Panc1 (cell line): Measurements from ENCODE around the gene CPNE7. TPM values are rescaled to one million over a fixed set of nuclear protein-coding genes. Genes with fewer than 3 reads are reported as not detected.
A peak's percentile ranks its signal among the peaks of the same experiment; 100 is the strongest.

Experiments used
- ATAC-seq: fragments of 200-7000 bp; cut with Tn5 transposase; 2 replicates; pipeline ENCODE4 v1.9.1; 2020; ENCODE audit warnings: mild to moderate bottlenecking, moderate library complexity
- BruUV-seq: library from RNA; stranded (reverse); fragments of 400-500 nt; replicated peaks from 2 replicates; lab custom pipeline; 2021; lab: Mats Ljungman, UMichigan
- CTCF ChIA-PET: fragments of 300-600 bp; sonication (Branson Sonifier 250); formaldehyde crosslinking; loops from one replicate; lab custom pipeline; 2022; ENCODE audit warnings: antibody characterized with exemption; lab: Charles Lee
- POLR2A ChIA-PET: fragments of 300-600 bp; sonication (Branson Sonifier 250); formaldehyde crosslinking; loops from one replicate; lab custom pipeline; 2022; ENCODE audit warnings: antibody characterized with exemption; lab: Charles Lee
- DNase-seq: peaks from one replicate; pipeline ENCODE4 v3.0.0-alpha.2; 2010; ENCODE audit warnings: low read depth, low spot score
- H3K27ac ChIP-seq: 2 replicates; pipeline ENCODE4 v1.5.1; 2011; ENCODE audit warnings: mild to moderate bottlenecking, low read length, inconsistent platforms
- H3K27me3 ChIP-seq: fragments of 200-500 bp; sonication (Bioruptor generic); 2 replicates; pipeline ENCODE4 v1.6.0; 2014; ENCODE audit warnings: low read length, inconsistent platforms; ENCODE audit not compliant: control insufficient read depth, insufficient read depth
- H3K36me3 ChIP-seq: fragments of 200-500 bp; sonication (Bioruptor generic); 2 replicates; pipeline ENCODE4 v1.5.1; 2014; ENCODE audit warnings: inconsistent platforms, mild to moderate bottlenecking, low read length, moderate library complexity; ENCODE audit not compliant: control insufficient read depth, insufficient read depth
- H3K4me1 ChIP-seq: 2 replicates; pipeline ENCODE4 v1.5.1; 2011; ENCODE audit warnings: inconsistent platforms, mild to moderate bottlenecking, low read length, moderate library complexity; ENCODE audit not compliant: control insufficient read depth, insufficient read depth
- H3K4me3 ChIP-seq, 2 experiments: 2 replicates each; pipeline ENCODE4 v1.5.1; 2011 to 2012; ENCODE audit warnings: low read depth in 2 of 2, low read length in 2 of 2, mild to moderate bottlenecking in 2 of 2, inconsistent platforms in 1 of 2, moderate library complexity in 1 of 2
- H3K9me3 ChIP-seq: fragments of 200-500 bp; sonication (Bioruptor generic); 2 replicates; pipeline ENCODE4 v1.5.1; 2014; ENCODE audit warnings: low read depth, mild to moderate bottlenecking, inconsistent platforms, low read length, moderate library complexity; ENCODE audit not compliant: control insufficient read depth, insufficient read depth
- POLR2AphosphoS5 ChIP-seq: IDR thresholded peaks from 2 replicates; pipeline ENCODE4 v1.6.1; 2012; ENCODE audit warnings: mild to moderate bottlenecking, low read depth, low read length, moderate library complexity
- SIN3A ChIP-seq: IDR thresholded peaks from 2 replicates; pipeline ENCODE4 v1.6.1; 2012; ENCODE audit warnings: low read depth, mild to moderate bottlenecking, low read length, moderate library complexity, borderline replicate concordance; ENCODE audit not compliant: insufficient read depth
- TCF7L2 ChIP-seq: IDR thresholded peaks from 2 replicates; pipeline ENCODE4 v1.6.1; 2011; ENCODE audit warnings: mild to moderate bottlenecking, low read depth, low read length, inconsistent platforms
- in situ Hi-C: cut with HindIII; loops from 2 replicates; pipeline ENCODE4 v1.10.0; 2016; ENCODE audit warnings: low sequenced_read_pairs, low pct_unique_long_range_greater_than_20kb
- intact Hi-C: fragments of 100-400 bp; cut with micrococcal nuclease; formaldehyde crosslinking; loops from one replicate; pipeline ENCODE4 v1.10.0; 2022; ENCODE audit not compliant: unreplicated experiment
- total RNA-seq: library from RNA; stranded (reverse); gene quantifications from one replicate; pipeline ENCODE4 v1.2.1, GENCODE V29; 2021; ENCODE audit not compliant: unreplicated experiment
- TF ChIP-seq, protein P1 (sequence below), 2 experiments: IDR thresholded peaks; 2 replicates each; pipeline ENCODE4 v1.6.1; 2011 to 2012; ENCODE audit warnings: low read depth in 2 of 2, control low read depth in 1 of 2, low read length in 1 of 2, mild to moderate bottlenecking in 1 of 2, moderate library complexity in 1 of 2; ENCODE audit not compliant: insufficient read depth in 1 of 2
- TF ChIP-seq, protein P2 (sequence below): fragments of 450-650 bp; IDR thresholded peaks from 2 replicates; pipeline ENCODE4 v1.5.1; 2017; ENCODE audit warnings: mild to moderate bottlenecking

The CPNE7 gene
- total RNA-seq, 1 experiment from 2014 or later = 32.7 TPM

DNA sequence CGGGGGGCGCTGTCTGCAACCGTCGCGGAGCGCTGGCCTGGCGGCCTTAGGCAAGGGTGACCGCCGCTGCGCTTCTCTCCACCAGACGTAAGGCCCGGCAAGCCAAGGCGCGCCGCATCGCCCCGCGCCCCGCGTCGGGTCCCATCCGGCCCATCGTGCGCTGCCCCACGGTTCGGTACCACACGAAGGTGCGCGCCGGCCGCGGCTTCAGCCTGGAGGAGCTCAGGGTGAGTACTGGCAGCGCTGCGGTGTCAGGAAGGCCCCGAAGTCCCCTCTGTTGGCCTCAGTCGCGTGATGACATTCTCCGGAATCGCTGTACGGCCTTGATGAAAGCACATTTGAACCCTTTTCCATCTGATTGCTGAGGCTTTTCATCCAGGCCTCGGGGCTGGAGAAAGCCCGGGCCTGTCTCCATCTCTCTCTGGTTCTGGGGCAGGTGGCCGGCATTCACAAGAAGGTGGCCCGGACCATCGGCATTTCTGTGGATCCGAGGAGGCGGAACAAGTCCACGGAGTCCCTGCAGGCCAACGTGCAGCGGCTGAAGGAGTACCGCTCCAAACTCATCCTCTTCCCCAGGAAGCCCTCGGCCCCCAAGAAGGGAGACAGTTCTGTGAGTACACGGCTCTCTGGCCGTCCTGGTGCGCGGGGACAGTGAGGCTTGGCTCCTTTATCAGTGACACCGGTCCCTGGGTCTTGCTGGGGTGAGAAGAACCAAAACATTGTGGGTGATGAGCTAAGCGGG is 14.2 kb upstream of the CPNE7 start:
- H3K4me1 ChIP-seq = peaks cover 26% of the 10 kb centered on the region
- DNase-seq (no peak), ATAC-seq (no peak)
- in situ Hi-C loops = no loop called here
- no peak for TF ChIP-seq POLR2AphosphoS5
- TF ChIP-seq SIN3A = no peak
- TF ChIP-seq, protein P1, sequence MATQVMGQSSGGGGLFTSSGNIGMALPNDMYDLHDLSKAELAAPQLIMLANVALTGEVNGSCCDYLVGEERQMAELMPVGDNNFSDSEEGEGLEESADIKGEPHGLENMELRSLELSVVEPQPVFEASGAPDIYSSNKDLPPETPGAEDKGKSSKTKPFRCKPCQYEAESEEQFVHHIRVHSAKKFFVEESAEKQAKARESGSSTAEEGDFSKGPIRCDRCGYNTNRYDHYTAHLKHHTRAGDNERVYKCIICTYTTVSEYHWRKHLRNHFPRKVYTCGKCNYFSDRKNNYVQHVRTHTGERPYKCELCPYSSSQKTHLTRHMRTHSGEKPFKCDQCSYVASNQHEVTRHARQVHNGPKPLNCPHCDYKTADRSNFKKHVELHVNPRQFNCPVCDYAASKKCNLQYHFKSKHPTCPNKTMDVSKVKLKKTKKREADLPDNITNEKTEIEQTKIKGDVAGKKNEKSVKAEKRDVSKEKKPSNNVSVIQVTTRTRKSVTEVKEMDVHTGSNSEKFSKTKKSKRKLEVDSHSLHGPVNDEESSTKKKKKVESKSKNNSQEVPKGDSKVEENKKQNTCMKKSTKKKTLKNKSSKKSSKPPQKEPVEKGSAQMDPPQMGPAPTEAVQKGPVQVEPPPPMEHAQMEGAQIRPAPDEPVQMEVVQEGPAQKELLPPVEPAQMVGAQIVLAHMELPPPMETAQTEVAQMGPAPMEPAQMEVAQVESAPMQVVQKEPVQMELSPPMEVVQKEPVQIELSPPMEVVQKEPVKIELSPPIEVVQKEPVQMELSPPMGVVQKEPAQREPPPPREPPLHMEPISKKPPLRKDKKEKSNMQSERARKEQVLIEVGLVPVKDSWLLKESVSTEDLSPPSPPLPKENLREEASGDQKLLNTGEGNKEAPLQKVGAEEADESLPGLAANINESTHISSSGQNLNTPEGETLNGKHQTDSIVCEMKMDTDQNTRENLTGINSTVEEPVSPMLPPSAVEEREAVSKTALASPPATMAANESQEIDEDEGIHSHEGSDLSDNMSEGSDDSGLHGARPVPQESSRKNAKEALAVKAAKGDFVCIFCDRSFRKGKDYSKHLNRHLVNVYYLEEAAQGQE (IDR thresholded peaks at IDR 0.05; ENCODE audit: insufficient read depth in 1 of 2, low read depth in 2 of 2, low read length in 1 of 2) = no peak
- TF ChIP-seq, protein P2, sequence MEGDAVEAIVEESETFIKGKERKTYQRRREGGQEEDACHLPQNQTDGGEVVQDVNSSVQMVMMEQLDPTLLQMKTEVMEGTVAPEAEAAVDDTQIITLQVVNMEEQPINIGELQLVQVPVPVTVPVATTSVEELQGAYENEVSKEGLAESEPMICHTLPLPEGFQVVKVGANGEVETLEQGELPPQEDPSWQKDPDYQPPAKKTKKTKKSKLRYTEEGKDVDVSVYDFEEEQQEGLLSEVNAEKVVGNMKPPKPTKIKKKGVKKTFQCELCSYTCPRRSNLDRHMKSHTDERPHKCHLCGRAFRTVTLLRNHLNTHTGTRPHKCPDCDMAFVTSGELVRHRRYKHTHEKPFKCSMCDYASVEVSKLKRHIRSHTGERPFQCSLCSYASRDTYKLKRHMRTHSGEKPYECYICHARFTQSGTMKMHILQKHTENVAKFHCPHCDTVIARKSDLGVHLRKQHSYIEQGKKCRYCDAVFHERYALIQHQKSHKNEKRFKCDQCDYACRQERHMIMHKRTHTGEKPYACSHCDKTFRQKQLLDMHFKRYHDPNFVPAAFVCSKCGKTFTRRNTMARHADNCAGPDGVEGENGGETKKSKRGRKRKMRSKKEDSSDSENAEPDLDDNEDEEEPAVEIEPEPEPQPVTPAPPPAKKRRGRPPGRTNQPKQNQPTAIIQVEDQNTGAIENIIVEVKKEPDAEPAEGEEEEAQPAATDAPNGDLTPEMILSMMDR = peak; percentile 11; the same call in 1 of the 2 replicates
- no peak for TF ChIP-seq TCF7L2
- intact Hi-C loops = no loop called here
- peaks cover 27% of the 10 kb centered on the region; the same call in 1 of the 2 replicates for H3K36me3 ChIP-seq
- peak overlapping the region; percentile 76 to 92 for H3K4me3 ChIP-seq
- H3K9me3 ChIP-seq = no peaks in the 10 kb centered on the region
- peak overlapping the region; percentile 93 for H3K27ac ChIP-seq
- ChIA-PET POLR2A (interaction anchor here (0.6 kb wide), 1 partner anchor 45 kb away, joined by 3 read pairs; no protein-coding TSS in a partner anchor), CTCF (no interaction called here)
- no TSS peak for BruUV-seq
- H3K27me3 ChIP-seq = no peaks in the 10 kb centered on the region

DNA sequence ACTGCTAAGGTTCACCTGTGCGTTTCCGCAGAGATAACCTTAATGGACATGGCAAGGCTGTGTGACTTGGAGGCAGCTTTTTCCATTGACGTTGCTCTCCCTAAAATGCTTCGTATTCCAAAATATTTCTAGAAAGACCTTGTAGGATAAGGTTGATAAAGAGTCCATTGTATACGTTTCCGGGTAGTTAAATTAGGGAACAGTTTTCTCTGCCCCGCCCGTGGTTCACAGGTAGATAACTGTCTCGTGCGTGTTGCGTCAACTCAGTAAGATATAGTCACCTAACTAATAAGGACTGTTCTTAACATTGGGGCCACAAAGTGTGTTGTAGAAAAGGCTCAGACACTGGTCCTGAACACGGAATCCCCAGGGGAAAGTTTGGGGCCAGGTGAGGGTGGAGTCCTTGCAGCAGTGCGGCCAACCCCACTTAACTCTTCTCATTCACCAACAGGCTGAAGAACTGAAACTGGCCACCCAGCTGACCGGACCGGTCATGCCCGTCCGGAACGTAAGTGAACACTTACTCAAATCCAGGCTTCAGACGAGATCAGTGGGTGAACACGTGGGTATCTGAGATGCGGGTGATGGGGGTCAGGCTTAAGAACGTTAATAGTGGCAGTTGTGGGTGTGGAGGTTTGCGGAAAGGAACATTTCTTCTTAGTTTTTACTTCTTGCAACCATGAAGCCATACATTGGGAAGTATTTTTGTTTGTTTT is 13.5 kb upstream of the CPNE7 start:
- no peak for ATAC-seq
- no peaks in the 10 kb centered on the region for H3K9me3 ChIP-seq
- TSS peak; percentile 86 for BruUV-seq
- POLR2A ChIA-PET = interaction anchor here (0.6 kb wide), 1 partner anchor 46 kb away, joined by 3 read pairs; no protein-coding TSS in a partner anchor
- intact Hi-C loops (no loop called here), in situ Hi-C loops (no loop called here)
- H3K4me3 ChIP-seq = peak overlapping the region; percentile 76 to 92
- peak overlapping the region; percentile 93 for H3K27ac ChIP-seq
- no peak for TF ChIP-seq SIN3A
- no peak for TF ChIP-seq POLR2AphosphoS5
- TF ChIP-seq, protein P2 = no peak
- TF ChIP-seq, protein P1 (IDR thresholded peaks at IDR 0.05; ENCODE audit: insufficient read depth in 1 of 2, low read depth in 2 of 2, low read length in 1 of 2) = no peak
- no peak for TF ChIP-seq TCF7L2
- H3K4me1 ChIP-seq = peaks cover 26% of the 10 kb centered on the region
- CTCF ChIA-PET = no interaction called here
- no peaks in the 10 kb centered on the region for H3K27me3 ChIP-seq
- no peak for DNase-seq
- peaks cover 27% of the 10 kb centered on the region; the same call in 1 of the 2 replicates for H3K36me3 ChIP-seq
